SU-DHL-6 (cell line): ENCODE data around the gene SP2.

ENCODE experiments used
- H2AFZ ChIP-seq: fragments of 200-600 bp; sonication (generic); 2 replicates; pipeline ENCODE4 v1.6.1; 2014; ENCODE audit warnings: low read depth, mild to moderate bottlenecking, moderate library complexity, mixed read lengths, antibody characterized with exemption, low read length; ENCODE audit not compliant: severe bottlenecking
- H3F3A ChIP-seq: fragments of 200-600 bp; shearing (Covaris generic); 2 replicates; pipeline ENCODE4 v1.6.0; 2016; ENCODE audit warnings: antibody characterized with exemption, mild to moderate bottlenecking; ENCODE audit not compliant: insufficient read depth
- H3K27ac ChIP-seq: fragments of 200-600 bp; sonication (generic); 2 replicates; pipeline ENCODE4 v1.5.1; 2016; ENCODE audit warnings: low read depth, mild to moderate bottlenecking, low read length, moderate library complexity, mixed read lengths
- H3K27me3 ChIP-seq: fragments of 200-600 bp; sonication (generic), shearing (Covaris generic); 2 replicates; pipeline ENCODE4 v1.6.0; 2014; ENCODE audit warnings: mild to moderate bottlenecking, low read length
- H3K36me3 ChIP-seq: fragments of 200-600 bp; sonication (generic); 2 replicates; pipeline ENCODE4 v1.6.1; 2014; ENCODE audit warnings: mild to moderate bottlenecking, low read length, mixed read lengths
- H3K4me2 ChIP-seq: fragments of 300-600, 200-600 bp; shearing (Covaris generic), sonication (generic); 2 replicates; pipeline ENCODE4 v1.6.0; 2014; ENCODE audit warnings: low read length, low read depth, mild to moderate bottlenecking; ENCODE audit not compliant: poor library complexity, severe bottlenecking
- H3K4me3 ChIP-seq: fragments of 200-600 bp; sonication (generic); 2 replicates; pipeline ENCODE4 v1.5.1; 2014; ENCODE audit warnings: antibody characterized with exemption, low read length, mild to moderate bottlenecking, mixed read lengths; ENCODE audit not compliant: insufficient read depth, poor library complexity, severe bottlenecking
- H3K79me2 ChIP-seq: fragments of 200-600 bp; sonication (generic); 2 replicates; pipeline ENCODE4 v1.6.1; 2014; ENCODE audit warnings: mild to moderate bottlenecking, low read length, moderate library complexity; ENCODE audit not compliant: insufficient read depth
- H3K9ac ChIP-seq: fragments of 200-600 bp; sonication (generic); 2 replicates; pipeline ENCODE4 v1.7.0; 2014; ENCODE audit warnings: mild to moderate bottlenecking, low read length
- H3K9me2 ChIP-seq: fragments of 200-600 bp; sonication (generic); replicated peaks from 2 replicates; pipeline ENCODE4 v1.6.1; 2014; ENCODE audit warnings: low read length; ENCODE audit not compliant: insufficient read depth
- H3K9me3 ChIP-seq: fragments of 200-600 bp; sonication (generic); 2 replicates; pipeline ENCODE4 v1.6.1; 2014; ENCODE audit warnings: low read length, mixed read lengths; ENCODE audit not compliant: insufficient read depth
- H4K20me1 ChIP-seq: fragments of 200-600 bp; sonication (generic); 2 replicates; pipeline ENCODE4 v1.6.1; 2014; ENCODE audit warnings: low read depth, mild to moderate bottlenecking, antibody characterized with exemption, low read length, moderate library complexity, mixed read lengths
- EZH2phosphoT487 ChIP-seq: fragments of 200-600 bp; sonication (generic), shearing (Covaris generic); conservative IDR thresholded peaks from 2 replicates; pipeline ENCODE4 v1.6.1; 2018; ENCODE audit warnings: mild to moderate bottlenecking, antibody characterized with exemption, low read length, moderate library complexity, mixed read lengths
- TF ChIP-seq, protein P1 (sequence below): fragments of 200-600 bp; sonication (generic); IDR thresholded peaks from one replicate; pipeline ENCODE4 v1.5.1; 2017; ENCODE audit warnings: antibody characterized with exemption, mild to moderate bottlenecking, low read length, moderate library complexity; ENCODE audit not compliant: insufficient read depth, poor library complexity, severe bottlenecking

The SP2 gene

DNA sequence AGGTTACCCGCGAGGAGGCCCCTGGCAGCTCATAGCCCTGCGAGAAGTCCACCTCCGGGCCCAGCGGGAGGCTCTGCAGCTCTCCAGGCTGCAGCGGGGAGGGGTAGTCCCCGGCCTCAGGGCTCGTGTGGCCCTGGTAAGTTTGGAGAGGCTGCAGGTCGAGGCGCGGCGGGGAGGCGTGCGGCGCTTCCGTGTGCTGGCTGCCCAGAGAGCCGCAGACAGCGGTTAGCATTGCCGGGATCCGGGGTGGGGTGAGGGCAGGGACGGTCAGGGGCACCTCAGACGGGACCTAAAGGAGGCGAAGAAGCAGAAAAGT, 47.9 kb upstream of the SP2 start:
- Histone ChIP-seq H3K4me3 (no peak overlapping the region), H3K9me3 (no peaks in the 10 kb centered on the region), H3K4me2 (no peak overlapping the region), H3K9ac (no peak overlapping the region), H3K9me2 (no peaks in the 10 kb centered on the region), H4K20me1 (no peaks in the 10 kb centered on the region), H3K27ac (no peak overlapping the region), H3K79me2 (no peaks in the 10 kb centered on the region), H3K27me3 (no peaks in the 10 kb centered on the region), H3F3A (no peaks in the 10 kb centered on the region), H2AFZ (no peak overlapping the region), H3K36me3 (no peaks in the 10 kb centered on the region)
- TF ChIP-seq, protein P1, sequence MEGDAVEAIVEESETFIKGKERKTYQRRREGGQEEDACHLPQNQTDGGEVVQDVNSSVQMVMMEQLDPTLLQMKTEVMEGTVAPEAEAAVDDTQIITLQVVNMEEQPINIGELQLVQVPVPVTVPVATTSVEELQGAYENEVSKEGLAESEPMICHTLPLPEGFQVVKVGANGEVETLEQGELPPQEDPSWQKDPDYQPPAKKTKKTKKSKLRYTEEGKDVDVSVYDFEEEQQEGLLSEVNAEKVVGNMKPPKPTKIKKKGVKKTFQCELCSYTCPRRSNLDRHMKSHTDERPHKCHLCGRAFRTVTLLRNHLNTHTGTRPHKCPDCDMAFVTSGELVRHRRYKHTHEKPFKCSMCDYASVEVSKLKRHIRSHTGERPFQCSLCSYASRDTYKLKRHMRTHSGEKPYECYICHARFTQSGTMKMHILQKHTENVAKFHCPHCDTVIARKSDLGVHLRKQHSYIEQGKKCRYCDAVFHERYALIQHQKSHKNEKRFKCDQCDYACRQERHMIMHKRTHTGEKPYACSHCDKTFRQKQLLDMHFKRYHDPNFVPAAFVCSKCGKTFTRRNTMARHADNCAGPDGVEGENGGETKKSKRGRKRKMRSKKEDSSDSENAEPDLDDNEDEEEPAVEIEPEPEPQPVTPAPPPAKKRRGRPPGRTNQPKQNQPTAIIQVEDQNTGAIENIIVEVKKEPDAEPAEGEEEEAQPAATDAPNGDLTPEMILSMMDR, result no peak
- TF ChIP-seq EZH2phosphoT487, result no peak

DNA sequence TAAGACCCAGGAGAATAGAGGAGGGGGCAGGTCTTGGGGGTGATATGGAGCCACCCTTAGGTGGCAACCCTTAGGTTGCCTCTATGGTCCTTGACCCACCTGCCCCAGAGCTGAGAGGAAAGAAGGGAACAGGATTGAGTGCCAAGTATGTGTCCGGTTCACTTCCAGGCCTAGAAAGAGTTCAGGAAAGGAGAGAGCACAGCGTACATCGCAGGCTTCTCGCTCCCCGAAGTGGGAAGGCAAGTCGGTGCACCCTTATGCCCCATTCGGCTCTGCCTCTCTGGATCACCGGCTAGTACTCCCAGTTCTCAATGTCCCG, 45.7 kb upstream of the SP2 start:
- no peaks in the 10 kb centered on the region for H4K20me1 ChIP-seq
- H3K9me3 ChIP-seq, result no peaks in the 10 kb centered on the region
- H3K27me3 ChIP-seq, result no peaks in the 10 kb centered on the region
- H3K9me2 ChIP-seq, result no peaks in the 10 kb centered on the region
- no peak overlapping the region for H2AFZ ChIP-seq
- no peak overlapping the region for H3K27ac ChIP-seq
- no peak overlapping the region for H3K4me2 ChIP-seq
- H3F3A ChIP-seq, result no peaks in the 10 kb centered on the region
- no peak for TF ChIP-seq EZH2phosphoT487
- TF ChIP-seq, protein P1, result no peak
- no peaks in the 10 kb centered on the region for H3K79me2 ChIP-seq
- no peak overlapping the region for H3K4me3 ChIP-seq
- H3K9ac ChIP-seq, result no peak overlapping the region
- no peaks in the 10 kb centered on the region for H3K36me3 ChIP-seq

DNA sequence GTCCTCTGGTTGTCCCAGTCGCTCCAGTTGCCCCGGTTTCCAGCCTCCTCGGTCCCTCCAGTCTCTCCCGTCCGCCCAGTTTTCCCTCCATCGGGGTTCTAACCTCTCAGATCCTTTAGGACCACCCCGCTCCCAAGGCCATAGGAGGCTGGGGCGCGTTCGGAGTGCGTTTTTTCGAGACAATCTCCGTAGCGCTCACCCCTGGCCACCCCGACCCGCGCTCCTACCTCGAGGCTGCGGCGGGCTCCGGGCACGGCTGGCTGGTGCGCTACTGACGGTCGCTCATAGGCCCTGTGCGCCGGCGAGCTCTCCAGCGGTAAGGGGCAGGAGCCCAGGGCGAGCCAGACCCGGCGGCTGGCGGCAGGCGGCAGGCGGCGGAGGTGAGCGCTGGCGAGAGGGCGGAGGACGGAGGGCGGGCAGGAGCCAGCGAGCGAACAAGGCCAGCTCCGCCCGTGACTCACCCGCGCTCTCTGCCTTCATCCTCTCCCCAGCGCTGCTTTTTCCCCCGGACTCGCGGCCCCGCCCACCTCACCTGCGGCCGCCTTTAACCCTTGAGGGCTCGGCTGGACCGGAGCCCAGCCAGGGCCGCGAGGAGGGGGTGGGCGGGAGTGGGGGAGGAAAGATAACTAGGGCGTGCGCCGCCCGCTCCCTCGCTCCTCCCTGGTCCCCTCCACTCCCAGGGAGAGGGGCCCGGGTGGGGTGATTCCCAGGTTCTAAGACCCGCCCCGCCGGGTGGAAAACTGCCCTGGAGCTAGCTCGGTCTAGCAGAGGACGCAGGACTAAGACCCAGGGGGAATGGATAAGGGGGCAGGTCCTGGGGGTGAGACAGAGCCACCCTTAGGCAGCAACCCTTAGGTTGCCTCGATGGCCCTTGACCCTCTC, 45.1 kb upstream of the SP2 start, which contains the start of gene SP6:
TSS of gene SP6 (minus strand) at position 472 of the 882 bp plus-strand sequence. CDS start 2,734 bp downstream, outside the sequence.
- no peak within 1 kb of the TSS for H3K4me3 ChIP-seq
- H2AFZ ChIP-seq, result no peak within 1 kb of the TSS
- TF ChIP-seq EZH2phosphoT487, result no peak
- TF ChIP-seq, protein P1, result no peak
- no peaks in the 10 kb centered on the region for H3K9me3 ChIP-seq
- H3K9ac ChIP-seq, result no peak within 1 kb of the TSS
- no peaks in the 10 kb centered on the region for H4K20me1 ChIP-seq
- no peaks in the 10 kb centered on the region for H3K36me3 ChIP-seq
- H3K27ac ChIP-seq, result no peak within 1 kb of the TSS
- no peaks in the 10 kb centered on the region for H3K27me3 ChIP-seq
- no peaks in the 10 kb centered on the region for H3K79me2 ChIP-seq
- no peak within 1 kb of the TSS for H3K4me2 ChIP-seq
- H3K9me2 ChIP-seq, result no peaks in the 10 kb centered on the region
- no peaks in the 10 kb centered on the region for H3F3A ChIP-seq
